Measurements from ENCODE around the gene PIK3R6.

Gene PIK3R6

GRCh38 chr17:8900626-8901585 lies 33.4 kb upstream of the PIK3R6 start:
- TF ChIP-seq CTCF (IDR thresholded peaks at IDR 0.05; ENCODE audit: low read depth, low read length), result no peak
- no peak for DNase-seq (ENCODE audit: low read depth, low spot score)
- H3K4me3 ChIP-seq (ENCODE audit: low read depth, low read length), result no peak overlapping the region
- in situ Hi-C loops (cut with HindIII; ENCODE audit: low sequenced_read_pairs), result no loop called here

- no peak for DNase-seq (ENCODE audit: low read depth, low spot score)
- TF ChIP-seq CTCF (IDR thresholded peaks at IDR 0.05; ENCODE audit: low read depth, low read length), result no peak
- in situ Hi-C loops (cut with HindIII; ENCODE audit: low sequenced_read_pairs), result no loop called here
- H3K4me3 ChIP-seq (ENCODE audit: low read depth, low read length), result no peak overlapping the region
Measured at GRCh38 chr17:8900207-8900606, 32.7 kb upstream of the PIK3R6 start.

GRCh38 chr17:8898636-8899035 lies 31.2 kb upstream of the PIK3R6 start:
- in situ Hi-C loops (cut with HindIII; ENCODE audit: low sequenced_read_pairs), result no loop called here
- no peak for DNase-seq (ENCODE audit: low read depth, low spot score)
- TF ChIP-seq CTCF (IDR thresholded peaks at IDR 0.05; ENCODE audit: low read depth, low read length), result no peak
- no peak overlapping the region for H3K4me3 ChIP-seq (ENCODE audit: low read depth, low read length)

- no peak overlapping the region for H3K4me3 ChIP-seq (ENCODE audit: low read depth, low read length)
- no peak for DNase-seq (ENCODE audit: low read depth, low spot score)
- TF ChIP-seq CTCF (IDR thresholded peaks at IDR 0.05; ENCODE audit: low read depth, low read length), result no peak
- in situ Hi-C loops (cut with HindIII; ENCODE audit: low sequenced_read_pairs), result no loop called here
Measured at GRCh38 chr17:8898126-8898525, 30.7 kb upstream of the PIK3R6 start.

GRCh38 chr17:8896641-8897635 lies 29.5 kb upstream of the PIK3R6 start:
- no peak overlapping the region for H3K4me3 ChIP-seq (ENCODE audit: low read depth, low read length)
- no peak for DNase-seq (ENCODE audit: low read depth, low spot score)
- TF ChIP-seq CTCF (IDR thresholded peaks at IDR 0.05; ENCODE audit: low read depth, low read length), result no peak
- in situ Hi-C loops (cut with HindIII; ENCODE audit: low sequenced_read_pairs), result no loop called here

GRCh38 chr17:8896087-8896486 lies 28.6 kb upstream of the PIK3R6 start:
- TF ChIP-seq CTCF (IDR thresholded peaks at IDR 0.05; ENCODE audit: low read depth, low read length), result no peak
- in situ Hi-C loops (cut with HindIII; ENCODE audit: low sequenced_read_pairs), result no loop called here
- DNase-seq (ENCODE audit: low read depth, low spot score), result no peak
- H3K4me3 ChIP-seq (ENCODE audit: low read depth, low read length), result no peak overlapping the region

Measured in astrocyte of the spinal cord (primary cell).